HG02884 (cell line): ENCODE measurements around the gene GOLGA6L7.
"Not testable (repeated sequence)": the region's sequence is repeated elsewhere in the genome, so short reads cannot be mapped to it uniquely, and the experiment has no call there.

ENCODE experiments used
- ATAC-seq: cut with Tn5 transposase; IDR thresholded peaks from one replicate; pipeline ENCODE4 v1.9.1; 2021; ENCODE audit warnings: mild to moderate bottlenecking, moderate library complexity; ENCODE audit not compliant: unreplicated experiment

The GOLGA6L7 gene, protein sequence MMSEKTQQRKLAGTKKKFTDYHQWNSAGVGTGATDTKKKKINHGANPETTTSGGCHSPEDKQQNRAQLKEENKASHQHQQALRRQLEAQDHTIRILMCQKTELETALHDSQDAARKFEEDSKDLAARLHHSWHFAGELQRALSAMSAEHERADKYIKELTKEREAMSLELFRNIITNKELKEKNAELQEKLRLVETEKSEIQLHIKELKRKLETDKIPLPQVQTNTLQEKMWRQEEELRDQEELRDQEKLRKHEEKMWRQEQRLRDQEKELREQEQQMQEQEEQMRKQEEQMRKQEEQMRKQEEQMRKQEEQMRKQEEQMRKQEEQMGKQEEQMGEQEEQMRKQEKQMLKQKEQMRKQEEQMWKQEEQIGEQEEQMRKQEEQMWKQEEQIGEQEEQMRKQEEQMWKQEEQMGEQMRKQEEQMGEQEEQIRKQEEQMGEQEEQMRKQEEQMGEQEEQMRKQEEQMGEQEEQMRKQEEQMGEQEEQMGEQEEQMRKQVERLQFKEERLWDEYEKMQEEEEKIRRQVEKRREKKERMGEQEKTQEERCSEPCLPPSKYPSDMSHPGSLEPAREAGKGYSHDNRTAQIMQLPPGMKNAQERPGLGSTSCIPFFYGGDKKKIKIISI

DNA sequence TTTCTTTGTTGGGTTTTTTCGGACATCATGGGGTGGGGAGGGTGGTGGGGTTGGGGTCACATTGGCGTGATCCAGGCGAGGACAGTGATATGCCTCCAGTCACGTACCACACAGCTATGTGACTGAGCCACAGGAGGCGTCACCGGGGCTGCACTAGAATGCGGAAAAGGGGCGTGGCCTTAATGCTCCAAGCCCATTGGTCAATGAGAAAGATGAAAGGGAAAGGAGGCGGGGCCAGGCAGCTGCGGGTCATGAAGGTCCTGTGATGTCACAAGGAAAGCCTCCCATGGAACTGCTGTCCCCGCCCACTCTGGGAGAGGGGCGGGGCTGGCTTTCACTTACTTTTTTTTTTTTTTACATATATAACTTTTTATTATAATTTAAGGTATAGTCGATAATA is at the start of gene GOLGA6L7:
Gene GOLGA6L7, minus strand, starts transcription at position 124 of the 400 bp plus-strand sequence. Its CDS starts 95 bp downstream, at position 29.
- ATAC-seq, result not testable (repeated sequence)

DNA sequence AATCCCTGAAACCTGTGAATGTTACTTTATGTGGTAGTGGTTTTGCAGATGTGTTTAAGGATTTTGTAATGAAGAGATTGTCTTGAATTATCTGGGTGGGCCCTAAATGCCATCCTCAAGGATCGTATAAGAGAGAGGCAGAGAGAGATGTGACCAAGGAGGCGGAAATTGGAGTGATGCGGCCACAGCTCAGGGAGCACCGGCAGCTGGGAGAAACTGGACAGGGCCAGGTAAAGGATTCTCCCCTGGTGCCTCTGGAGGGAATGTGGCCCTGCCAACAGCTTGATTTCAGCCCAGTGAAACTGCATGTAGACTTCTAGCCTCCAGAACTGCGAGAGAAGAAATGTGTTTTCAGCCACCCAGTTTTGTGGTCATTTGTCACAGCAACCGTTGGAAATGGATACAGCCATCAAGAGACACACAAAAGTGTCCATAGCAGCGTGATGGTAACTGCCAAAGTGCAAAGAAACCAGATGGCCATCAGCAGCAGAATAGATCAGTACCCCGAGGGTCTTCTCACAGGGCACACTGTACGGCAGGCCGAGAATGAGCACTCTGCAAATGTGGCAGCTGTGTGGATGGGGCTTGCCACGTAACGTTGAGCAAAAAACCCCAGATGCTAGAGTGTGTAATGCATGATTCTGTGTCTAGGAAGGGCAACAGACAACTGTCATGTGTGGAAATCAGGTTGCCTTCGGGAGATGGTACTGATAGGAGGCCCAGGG is 49.6 kb upstream of the GOLGA6L7 start:
- ATAC-seq, result no peak

DNA sequence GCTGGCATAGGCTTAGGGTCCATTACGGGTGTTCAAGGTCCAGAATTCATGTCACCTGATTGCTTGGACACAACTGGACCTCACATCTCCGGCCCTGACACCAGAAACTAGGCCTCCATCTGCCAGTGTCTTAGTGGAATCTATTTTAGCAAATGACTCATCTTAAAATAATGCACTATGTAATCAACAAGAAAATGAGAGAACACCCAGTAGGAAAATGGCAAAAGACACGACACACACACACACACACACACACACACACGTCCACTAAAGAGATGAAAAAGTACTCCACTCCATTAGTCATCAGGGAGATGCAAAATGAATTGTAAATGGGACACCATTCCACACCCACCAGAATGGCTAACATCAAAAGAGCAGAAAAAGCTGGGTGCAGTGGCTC is 48.5 kb upstream of the GOLGA6L7 start:
- no peak for ATAC-seq

DNA sequence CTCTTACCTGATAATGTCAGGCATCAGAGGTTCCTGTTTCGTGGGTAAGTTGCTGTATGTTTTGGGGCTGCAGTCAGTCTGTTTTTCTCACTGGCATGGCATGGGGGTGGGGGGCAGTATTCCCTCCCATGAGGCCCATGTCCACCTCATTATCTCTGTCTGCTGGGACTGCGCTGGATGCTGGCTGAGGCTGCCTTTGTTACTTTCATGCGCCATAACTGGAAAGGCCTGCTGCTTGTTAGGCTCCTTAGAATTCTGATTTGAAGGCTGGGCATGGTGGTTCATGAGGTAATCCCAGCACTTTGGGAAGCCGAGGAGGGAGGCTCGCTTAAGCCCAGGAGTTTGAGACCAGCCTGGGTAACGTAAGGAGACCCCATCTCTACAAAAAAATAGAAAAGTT is 47.1 kb upstream of the GOLGA6L7 start:
- no peak for ATAC-seq

DNA sequence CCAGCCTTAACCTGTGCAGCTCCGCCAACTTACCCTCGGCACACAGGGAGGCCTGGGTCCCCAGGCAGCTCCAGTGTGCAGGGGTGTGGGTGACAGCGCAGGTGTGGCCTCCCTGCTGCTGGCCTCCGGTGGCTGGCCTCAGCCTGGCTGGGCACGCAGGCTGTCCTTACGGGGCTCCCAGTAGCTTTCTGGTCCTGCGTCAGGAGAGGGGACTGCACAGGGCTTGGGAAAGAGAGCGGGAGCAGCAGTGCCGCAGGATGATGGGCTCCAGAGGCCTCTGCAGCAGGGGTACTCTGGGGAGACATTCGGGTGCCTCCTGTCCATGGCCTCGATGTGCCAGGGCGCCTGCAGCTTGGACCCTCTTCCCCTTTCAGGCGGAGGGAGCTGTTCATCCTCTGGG is 46.7 kb upstream of the GOLGA6L7 start:
- no peak for ATAC-seq

DNA sequence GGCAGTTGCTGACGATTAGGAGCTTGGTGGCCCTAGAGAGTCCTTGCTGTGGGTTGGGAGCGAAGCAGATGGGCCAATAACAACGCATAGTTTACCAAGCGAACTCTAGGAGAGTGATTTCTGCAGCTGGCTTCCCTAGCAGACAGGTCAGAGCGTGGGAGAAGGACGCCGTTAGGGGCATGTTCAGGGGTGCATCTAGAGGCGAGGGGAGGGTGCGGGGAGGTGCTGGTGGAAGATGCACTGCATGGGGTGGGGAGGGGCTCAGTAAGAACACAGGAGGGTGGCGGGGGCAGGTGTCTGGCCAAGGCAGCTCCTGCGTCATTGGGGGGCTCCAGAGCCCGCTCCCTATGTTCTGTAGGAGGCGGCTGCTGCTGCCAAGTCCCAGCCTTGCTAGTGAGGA is 46.2 kb upstream of the GOLGA6L7 start:
- ATAC-seq, result no peak

DNA sequence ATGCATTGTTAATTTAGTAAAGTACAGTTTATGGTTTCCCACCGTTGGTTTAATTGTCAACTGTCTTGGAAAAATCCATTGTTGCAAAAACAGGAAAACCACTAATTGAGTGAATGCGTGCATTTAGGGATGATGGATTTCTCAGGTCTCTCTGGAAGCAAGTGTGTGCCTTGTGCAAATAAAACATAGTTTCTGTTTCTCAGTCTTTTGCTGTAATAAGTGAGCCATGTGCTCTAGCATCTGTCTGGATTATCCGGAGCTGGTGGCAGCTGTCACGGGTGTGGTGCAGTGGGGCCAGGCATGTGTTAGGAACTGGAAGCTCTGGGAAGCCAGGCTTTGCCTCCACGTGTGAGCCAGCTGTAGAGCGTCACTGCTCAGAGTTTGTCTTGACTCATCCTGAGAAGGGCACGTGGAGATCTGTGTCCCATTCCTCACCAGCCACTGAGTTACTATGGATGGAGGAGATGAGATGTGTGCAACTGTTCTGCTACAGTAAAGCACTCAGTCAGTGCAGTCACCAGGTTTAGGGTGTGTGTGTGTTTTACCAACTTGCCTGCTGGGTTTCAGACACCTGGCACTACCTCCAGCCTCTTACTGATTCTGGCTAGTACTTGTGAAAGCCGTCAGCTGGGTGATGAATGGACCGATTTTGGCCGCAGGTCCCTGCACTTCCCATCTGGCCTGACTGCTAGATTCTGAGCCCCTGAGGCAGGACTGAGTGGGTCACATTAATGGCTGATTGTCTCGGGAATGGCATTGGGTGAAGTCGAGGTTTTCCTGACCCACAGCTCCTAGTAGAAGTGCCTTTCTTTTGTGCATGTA is 44.6 kb upstream of the GOLGA6L7 start:
- ATAC-seq, result no peak

DNA sequence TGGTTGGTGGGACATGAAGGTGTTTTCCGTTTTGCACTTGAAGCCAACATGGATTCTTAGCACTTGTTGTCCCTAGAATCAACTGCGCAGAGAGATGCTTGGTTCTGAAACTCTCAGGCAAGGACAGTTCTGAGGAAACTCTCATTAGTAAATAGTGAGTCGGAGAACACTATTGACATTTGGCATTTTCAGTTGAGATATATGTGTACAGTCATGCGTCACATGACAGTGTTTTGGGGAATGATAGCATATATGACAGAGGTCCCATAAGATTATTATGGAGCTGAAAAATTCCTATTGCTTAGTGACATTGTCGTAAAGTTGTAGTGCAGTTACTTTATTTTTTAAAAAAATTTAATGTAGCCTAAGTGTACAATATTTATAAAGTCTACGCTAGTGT is 43.1 kb upstream of the GOLGA6L7 start:
- ATAC-seq, result no peak

DNA sequence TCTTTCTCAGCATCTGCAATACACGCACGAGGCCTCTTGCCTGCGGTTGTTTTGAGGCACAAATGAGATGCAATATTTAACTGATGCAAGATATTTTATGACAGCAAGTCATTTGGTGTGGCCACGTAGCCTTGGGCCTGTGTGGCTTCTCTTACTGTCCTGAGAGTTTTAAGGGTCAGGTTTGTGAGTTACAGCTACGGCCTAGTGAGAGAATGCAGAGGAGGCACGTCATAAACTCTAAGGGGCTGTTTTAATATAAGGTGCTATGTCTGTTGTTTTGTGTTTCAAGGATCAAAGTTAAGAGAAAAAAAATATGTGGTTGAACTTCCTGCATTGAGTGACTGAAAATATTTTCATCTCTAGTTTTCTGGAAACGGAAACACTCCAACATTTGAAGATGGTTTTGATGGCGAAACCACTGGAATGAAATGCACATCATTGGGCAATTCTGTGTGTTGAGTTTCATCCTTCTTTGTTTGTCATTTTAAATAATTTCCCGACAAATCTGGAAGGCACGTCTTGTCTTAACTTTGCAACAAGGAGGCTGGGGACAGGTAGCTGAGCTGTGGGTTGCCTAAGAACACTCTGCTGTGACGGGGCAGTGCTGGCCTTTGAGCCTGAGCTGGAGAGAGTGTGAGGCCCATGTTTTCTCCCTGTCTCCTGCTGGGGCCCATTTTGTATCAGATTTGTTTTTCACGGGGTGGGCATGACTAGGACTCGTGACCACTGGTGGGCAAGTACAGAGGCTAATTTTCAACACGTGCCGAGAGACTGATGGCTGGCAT is 42.5 kb upstream of the GOLGA6L7 start:
- ATAC-seq, result no peak

DNA sequence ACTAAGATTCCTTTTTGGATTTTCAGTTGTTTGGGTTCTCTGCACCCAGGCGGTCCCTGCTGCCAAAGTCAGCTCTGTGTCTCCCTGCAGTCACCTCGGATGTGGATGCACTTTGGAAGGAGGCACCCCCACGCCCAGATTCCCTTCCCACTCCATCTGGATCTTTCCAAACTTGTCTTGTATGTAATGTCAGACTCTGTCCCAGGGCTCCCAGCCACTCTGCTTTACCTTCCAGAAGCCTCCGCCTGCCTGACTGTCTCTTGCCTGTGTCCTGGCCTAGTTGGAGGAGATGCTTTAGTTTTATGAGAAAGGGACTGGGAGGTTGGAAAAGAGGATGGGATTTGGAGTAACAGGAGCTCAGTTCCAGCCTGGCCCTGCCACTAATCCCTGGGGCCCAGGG is 41.8 kb upstream of the GOLGA6L7 start:
- not testable (repeated sequence) for ATAC-seq

DNA sequence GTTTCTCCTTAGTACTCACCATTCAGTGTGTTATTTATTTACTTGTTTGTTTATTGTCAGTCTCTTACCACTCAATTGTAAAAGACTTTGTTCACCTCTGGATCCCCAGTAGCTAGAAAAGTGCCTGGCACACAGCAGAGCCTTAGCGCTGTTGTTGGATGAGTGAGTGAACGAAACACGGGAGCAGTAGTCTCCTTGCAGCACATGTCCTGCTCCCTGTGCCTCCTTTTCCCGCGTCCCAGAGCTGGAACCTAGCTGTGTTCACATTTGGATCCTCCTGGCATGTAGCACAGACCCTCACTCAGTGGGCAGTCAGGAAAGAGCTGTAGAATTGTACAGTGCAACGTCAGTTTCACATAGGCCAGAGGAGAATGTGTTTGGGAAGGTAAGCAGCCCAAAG is 41.4 kb upstream of the GOLGA6L7 start:
- not testable (repeated sequence) for ATAC-seq

DNA sequence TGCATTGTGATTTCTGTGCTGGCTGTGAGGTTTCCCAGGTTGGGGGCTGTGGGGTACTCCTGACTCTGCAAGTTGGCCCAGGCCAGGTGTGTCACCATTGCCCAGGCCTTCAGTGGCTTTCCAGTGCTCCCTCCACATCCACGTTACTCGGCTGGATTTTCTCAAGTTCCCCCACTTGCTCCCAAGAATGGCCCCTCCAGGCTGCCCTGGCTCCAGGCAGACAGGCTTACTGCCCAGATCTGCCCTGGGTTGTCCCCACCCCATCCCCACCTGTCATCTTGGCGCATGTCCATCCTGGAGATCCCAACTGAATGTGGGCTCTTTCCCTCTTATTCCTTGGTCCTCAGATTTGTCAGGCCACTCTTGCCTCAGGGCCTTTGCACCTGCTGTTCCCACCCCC is 40.9 kb upstream of the GOLGA6L7 start:
- ATAC-seq, result no peak

DNA sequence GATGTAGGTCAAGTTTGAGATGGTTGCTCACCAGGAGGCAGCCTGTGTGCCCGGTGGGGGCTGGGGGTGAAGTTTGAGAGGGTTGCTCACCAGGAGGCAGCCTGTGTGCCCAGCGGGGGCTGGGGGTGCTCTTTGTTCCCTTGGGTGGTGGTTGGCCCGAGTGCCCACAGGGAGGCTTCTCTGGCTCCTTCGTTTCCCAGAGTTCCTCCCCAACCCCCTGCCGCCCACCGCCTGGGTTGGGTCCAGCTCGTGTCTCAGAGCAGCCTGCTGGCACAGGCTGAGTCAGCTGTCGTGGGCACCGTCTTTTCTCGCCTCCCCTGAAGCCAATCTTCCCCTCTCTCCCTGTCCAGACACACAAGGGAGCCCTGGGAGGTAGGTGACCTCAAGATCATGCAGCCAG is 40.5 kb upstream of the GOLGA6L7 start:
- no peak for ATAC-seq

DNA sequence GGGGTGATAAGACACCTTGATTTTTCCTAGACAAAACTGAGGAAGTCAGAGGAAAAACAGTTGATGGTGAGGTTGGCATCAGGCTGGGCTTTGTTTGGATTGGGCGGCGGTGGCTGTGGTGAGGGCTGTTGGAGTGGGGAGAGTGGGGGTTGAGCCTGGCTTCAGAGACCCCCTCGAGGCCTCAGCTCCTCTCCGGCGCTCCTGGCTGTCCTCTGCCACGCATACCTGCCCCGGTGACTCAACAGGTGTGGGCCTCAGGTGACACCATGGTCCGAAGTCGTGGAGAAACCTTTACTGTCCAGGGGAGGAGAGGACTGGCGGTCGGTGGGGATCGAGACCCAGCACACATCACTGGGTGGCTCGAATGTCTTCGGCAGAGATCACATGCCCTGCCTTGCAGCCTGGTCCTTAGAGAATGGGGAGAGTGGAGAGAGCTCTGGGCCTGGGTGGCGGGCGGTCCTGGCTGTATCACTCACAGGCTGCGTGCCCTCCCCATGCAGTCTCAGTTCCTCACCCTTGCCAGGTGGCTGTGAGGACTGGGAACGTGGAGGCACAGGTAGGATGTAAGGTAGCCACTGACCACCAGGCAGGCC is 40.0 kb upstream of the GOLGA6L7 start:
- no peak for ATAC-seq

DNA sequence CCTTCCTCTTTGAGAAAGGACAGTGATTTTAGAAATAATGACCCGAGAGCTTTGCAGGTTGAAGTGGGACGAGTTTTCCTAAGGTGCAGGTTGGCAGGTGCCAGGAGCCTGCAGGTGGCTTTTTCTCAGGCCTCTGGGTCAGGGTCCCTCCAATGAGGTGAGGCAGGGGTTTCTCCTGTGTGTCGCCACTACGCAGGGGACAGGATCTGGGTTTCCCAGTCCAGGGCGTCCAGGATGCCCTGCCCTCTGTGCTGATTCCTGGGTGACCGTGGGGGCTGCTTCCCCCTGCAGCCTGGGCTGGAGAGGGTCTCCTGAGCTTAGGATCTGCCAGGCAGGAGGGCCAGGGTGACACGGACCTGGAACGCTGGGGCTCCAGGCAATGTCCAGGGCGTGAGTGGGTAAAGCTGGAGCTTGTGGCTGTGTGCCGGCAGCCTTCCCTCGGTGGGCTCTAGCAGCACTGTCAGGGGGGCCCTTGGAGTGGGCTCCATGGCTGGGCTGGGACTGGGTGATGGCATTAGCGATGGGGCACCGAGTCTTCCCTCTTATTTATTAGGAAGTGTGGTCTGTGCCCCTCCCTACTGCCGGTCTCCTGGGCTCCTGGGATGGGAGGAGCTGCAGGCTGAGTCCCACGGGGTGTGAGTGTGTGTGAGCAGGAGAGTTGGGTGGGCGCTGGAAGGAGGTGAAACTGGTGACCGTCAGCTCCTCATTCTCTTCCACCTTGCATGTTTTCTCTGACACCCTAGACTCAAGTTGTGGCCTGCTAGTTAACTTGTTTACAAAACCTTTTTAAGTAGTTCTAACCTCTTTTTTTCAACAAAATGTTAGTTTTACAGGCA is 39.1 kb upstream of the GOLGA6L7 start:
- ATAC-seq, result no peak

DNA sequence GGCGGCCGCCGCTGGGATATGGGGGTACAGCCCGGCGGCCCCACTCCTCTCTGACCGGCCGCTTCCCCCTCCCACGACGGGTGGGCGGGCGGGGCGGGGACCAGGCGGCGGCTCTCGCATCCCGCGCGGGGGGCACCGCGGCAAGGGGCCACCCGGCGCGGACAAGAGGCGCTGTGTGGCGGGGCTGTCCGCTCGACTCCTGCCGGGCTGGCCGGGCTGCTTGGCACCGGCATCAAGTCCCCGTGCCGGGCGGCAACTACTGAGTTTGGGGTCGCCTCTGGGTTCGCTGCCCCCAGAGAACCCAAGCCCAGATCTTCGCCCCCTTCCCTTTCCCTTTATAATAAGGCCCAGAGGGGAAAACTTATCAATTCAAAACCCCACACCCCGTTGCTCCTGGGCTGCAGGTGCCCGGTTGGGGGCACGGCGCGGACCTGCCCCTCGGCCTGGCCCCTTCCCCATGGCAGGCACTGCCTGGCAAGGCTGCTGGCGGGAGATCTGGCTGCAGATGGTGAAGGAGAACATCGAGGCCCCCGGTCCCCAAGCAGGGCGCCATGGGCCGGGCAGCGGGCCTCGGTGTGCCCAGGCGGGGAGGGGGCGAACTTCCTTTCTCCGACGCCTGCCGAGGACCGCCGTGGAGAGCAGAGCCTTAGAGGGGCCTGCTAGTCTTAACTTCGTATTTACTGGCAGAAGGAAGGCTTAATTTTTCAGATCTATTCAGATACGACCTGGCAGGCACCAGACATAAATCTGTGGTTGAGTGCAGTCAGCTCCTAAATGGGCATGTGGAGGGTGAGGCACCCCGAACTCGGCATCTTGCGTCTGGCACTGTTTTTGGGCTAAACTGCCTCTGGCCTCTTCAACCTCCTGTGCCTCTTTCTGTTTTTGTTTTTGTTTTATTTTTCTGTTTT is 38.2 kb upstream of the GOLGA6L7 start:
- ATAC-seq, result no peak

DNA sequence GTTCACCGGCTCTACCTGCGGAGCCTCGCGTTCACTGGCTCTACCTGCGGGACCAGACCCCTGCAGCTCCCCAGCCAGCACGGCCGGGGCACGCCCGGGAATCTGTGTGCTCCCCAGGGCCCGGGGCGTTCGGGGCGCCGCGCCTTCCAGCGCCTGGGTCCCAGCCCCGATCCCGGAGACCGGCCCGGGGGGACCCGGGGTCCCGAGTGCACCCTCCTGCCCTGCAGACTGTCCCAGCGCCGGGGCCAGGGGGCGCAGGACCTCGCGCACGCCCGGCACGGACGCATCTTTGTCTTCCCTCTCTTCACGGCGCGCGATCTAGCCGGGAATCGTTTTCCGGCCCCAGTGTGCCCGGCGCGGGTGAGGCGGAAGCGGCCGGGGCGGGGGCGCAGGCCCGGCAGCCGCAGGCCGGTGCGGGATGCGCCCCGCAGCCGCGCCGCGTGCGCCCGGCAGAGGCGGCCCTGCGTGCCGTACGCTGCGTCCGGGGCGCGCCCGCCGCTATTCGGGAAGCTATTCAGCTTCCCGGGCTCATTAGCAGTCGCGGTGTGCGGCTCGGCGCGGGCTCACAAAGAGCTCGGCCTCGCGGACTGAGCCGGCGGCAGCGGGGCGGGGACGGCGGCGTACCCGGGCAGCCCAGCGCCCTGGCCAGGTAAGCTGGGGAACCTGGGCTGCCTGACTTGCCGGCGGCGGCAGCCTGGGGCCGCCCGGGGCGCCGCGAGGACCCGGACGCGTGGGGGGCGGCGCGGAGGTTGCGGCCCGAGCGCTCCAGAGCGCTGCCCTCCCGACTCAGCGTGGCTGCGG is 37.4 kb upstream of the GOLGA6L7 start, which contains the start of gene APBA2:
Gene APBA2, plus strand, starts transcription at position 345 of the 801 bp plus-strand sequence. CDS start 167,911 bp downstream, outside the sequence.
- no peak for ATAC-seq
